Measurements from ENCODE around the gene KRTAP12-2.

Gene KRTAP12-2, protein sequence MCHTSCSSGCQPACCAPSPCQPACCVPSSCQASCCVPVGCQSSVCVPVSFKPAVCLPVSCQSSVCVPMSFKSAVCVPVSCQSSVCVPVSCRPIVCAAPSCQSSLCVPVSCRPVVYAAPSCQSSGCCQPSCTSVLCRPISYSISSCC

GRCh38 chr21:44666401-44667320 lies at the start of gene KRTAP12-2:
TSS of gene KRTAP12-2 (minus strand) at chr21:44666927. CDS start at chr21:44666886, 41 bp downstream.
- Histone ChIP-seq H3K36me3 (ENCODE audit: insufficient read depth, low read length) (no peaks in the 10 kb centered on the region), H3K4me3 (ENCODE audit: low read depth in 1 of 2, low read length in 2 of 2) (no peak within 1 kb of the TSS), H3K9ac (ENCODE audit: low read length) (no peak within 1 kb of the TSS), H3K27ac (ENCODE audit: low read depth, low read length) (no peak within 1 kb of the TSS), H3K4me1 (ENCODE audit: insufficient read depth, low read length) (no peaks in the 10 kb centered on the region), H3K9me3 (ENCODE audit: low read length) (no peaks in the 10 kb centered on the region), H3K27me3 (ENCODE audit: control insufficient read depth in 1 of 2, insufficient read depth in 2 of 2, low read length in 2 of 2) (peaks cover 0 to 5% of the 10 kb centered on the region in 2 donors)

GRCh38 chr21:44714905-44715304 lies 48.2 kb upstream of the KRTAP12-2 start:
- H3K9me3 ChIP-seq (ENCODE audit: low read length) = no peaks in the 10 kb centered on the region
- no peaks in the 10 kb centered on the region for H3K36me3 ChIP-seq (ENCODE audit: insufficient read depth, low read length)
- H3K4me3 ChIP-seq (ENCODE audit: low read depth in 1 of 2, low read length in 2 of 2) = no peak overlapping the region
- H3K27ac ChIP-seq (ENCODE audit: low read depth, low read length) = no peak overlapping the region
- H3K27me3 ChIP-seq (ENCODE audit: control insufficient read depth in 1 of 2, insufficient read depth in 2 of 2, low read length in 2 of 2) = peaks cover 24 to 45% of the 10 kb centered on the region in 2 donors
- H3K4me1 ChIP-seq (ENCODE audit: insufficient read depth, low read length) = no peaks in the 10 kb centered on the region
- no peak overlapping the region for H3K9ac ChIP-seq (ENCODE audit: low read length)

- Histone ChIP-seq H3K9ac (ENCODE audit: low read length) (no peak overlapping the region), H3K36me3 (ENCODE audit: insufficient read depth, low read length) (no peaks in the 10 kb centered on the region), H3K4me1 (ENCODE audit: insufficient read depth, low read length) (no peaks in the 10 kb centered on the region), H3K9me3 (ENCODE audit: low read length) (no peaks in the 10 kb centered on the region), H3K27me3 (ENCODE audit: control insufficient read depth in 1 of 2, insufficient read depth in 2 of 2, low read length in 2 of 2) (peaks cover 24 to 55% of the 10 kb centered on the region in 2 donors), H3K27ac (ENCODE audit: low read depth, low read length) (no peak overlapping the region), H3K4me3 (ENCODE audit: low read depth in 1 of 2, low read length in 2 of 2) (no peak overlapping the region)
Observed at GRCh38 chr21:44713846-44714245, 47.1 kb upstream of the KRTAP12-2 start.

DNA sequence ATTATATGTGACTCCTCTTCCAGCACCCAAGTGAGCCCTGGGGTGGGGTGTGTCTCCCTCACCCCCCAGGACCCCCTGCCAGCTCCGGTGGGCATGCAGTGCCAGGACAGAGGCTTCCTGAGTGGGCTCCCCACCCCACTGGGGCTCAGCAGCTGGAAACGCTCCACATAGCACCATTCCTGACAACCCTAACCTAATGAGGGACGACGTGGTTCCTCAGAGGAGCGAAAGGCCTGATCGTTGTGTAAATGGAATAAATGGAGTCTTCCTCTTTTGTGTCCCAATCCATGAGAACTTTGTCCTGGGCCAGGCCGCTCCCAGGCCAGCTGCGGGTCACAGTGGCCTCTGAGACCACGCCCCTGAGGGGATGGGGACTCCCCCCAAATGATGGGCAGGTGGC lies 46.4 kb upstream of the KRTAP12-2 start:
- no peaks in the 10 kb centered on the region for H3K4me1 ChIP-seq (ENCODE audit: insufficient read depth, low read length)
- no peak overlapping the region for H3K9ac ChIP-seq (ENCODE audit: low read length)
- H3K27me3 ChIP-seq (ENCODE audit: control insufficient read depth in 1 of 2, insufficient read depth in 2 of 2, low read length in 2 of 2) = peaks cover 24 to 62% of the 10 kb centered on the region in 2 donors
- no peaks in the 10 kb centered on the region for H3K9me3 ChIP-seq (ENCODE audit: low read length)
- no peak overlapping the region for H3K27ac ChIP-seq (ENCODE audit: low read depth, low read length)
- H3K4me3 ChIP-seq (ENCODE audit: low read depth in 1 of 2, low read length in 2 of 2) = no peak overlapping the region
- H3K36me3 ChIP-seq (ENCODE audit: insufficient read depth, low read length) = no peaks in the 10 kb centered on the region

DNA sequence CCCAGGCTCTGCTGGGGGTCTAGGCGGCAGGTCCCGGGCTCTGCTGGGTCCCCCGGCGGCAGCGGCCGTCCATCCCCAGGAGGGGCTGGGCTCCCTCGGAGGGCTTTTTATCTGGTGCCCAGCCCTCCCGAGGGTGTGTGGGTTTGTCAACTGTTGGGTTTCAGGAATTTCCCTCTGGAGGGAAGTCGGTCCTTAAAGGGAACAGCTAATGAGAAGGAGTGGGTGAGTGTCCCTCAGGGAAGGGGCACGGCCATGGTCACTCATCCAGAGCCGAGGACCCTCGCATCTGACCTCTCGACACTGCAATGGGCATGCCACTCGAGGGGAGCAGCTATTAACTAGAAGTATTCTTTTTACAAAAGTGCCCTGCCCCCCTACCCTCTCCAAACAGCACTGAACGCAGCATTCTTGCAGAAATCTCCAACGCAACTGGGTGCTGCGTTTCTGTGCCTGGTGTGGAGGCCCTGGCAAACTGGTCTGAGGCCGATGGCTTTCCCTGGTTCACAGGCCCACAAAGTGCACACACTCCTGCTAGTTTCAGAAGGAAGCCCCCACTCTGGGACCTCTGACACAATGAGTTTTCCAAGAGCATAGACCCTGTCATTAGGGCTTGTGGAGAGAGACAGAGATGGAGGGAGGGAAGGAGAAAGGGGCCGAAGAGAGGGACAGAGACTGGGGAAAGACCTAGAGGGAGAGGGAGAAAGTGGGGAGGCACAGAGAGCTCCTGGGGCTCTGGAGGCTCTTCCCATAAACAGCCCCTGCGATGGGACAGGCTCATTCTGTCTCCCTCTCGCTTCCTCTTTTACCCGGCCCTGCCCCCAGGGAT lies 45.7 kb upstream of the KRTAP12-2 start:
- Histone ChIP-seq H3K9ac (ENCODE audit: low read length) (no peak overlapping the region), H3K9me3 (ENCODE audit: low read length) (no peaks in the 10 kb centered on the region), H3K27me3 (ENCODE audit: control insufficient read depth in 1 of 2, insufficient read depth in 2 of 2, low read length in 2 of 2) (peaks cover 24 to 70% of the 10 kb centered on the region in 2 donors), H3K4me3 (ENCODE audit: low read depth in 1 of 2, low read length in 2 of 2) (no peak overlapping the region), H3K27ac (ENCODE audit: low read depth, low read length) (no peak overlapping the region), H3K4me1 (ENCODE audit: insufficient read depth, low read length) (no peaks in the 10 kb centered on the region), H3K36me3 (ENCODE audit: insufficient read depth, low read length) (no peaks in the 10 kb centered on the region)

DNA sequence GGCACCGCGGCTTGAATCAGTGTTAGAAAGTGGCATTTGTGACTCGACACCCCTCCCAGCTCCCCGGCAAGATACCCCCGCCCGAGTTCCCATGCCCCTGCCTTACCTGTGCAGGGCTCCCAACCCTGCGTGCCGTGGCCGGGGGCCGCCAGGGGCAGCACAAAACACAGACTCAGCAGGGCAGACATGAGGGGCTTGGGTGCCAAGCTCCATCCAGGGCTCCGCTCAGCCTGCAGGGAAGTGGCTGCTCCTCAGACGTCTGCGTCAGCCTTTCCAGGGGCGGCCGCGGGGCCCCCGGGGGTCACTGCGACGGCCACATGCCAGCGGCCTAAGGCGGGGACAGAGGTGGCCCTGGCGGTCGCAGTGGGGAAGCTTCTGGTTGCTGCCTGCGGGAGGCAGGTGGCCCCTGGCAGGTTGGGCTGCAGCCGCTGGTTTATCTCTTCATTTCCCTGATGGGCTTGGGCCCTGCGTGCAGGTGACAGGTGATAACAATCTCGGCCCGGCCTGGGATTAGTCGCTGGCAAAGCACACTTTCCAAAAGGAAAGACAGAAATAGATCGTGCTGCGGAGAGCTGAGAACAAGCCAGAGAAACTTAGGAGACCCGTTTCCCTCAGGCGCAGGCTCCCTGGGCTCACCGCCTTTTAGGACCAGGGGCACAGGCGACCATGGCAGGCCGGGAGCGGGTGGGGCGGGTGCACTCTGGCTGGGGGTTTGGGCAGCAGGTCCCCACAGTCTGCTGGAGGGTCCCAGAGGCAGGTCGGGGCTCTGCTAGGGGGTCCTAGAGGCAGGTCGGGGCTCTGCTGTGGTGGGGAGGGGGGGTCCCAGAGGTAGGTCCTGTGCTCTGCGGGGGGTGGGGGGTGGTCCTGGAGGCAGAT lies 44.8 kb upstream of the KRTAP12-2 start, which contains the start of gene TSPEAR:
Gene TSPEAR (minus strand): TSS at position 246 of the 876 bp plus-strand sequence. CDS start 58 bp downstream, at position 188.
- no peaks in the 10 kb centered on the region for H3K36me3 ChIP-seq (ENCODE audit: insufficient read depth, low read length)
- no peaks in the 10 kb centered on the region for H3K9me3 ChIP-seq (ENCODE audit: low read length)
- H3K4me1 ChIP-seq (ENCODE audit: insufficient read depth, low read length) = no peaks in the 10 kb centered on the region
- H3K4me3 ChIP-seq (ENCODE audit: low read depth in 1 of 2, low read length in 2 of 2) = no peak within 1 kb of the TSS
- peaks cover 24 to 78% of the 10 kb centered on the region in 2 donors for H3K27me3 ChIP-seq (ENCODE audit: control insufficient read depth in 1 of 2, insufficient read depth in 2 of 2, low read length in 2 of 2)
- H3K27ac ChIP-seq (ENCODE audit: low read depth, low read length) = no peak within 1 kb of the TSS
- no peak within 1 kb of the TSS for H3K9ac ChIP-seq (ENCODE audit: low read length)

DNA sequence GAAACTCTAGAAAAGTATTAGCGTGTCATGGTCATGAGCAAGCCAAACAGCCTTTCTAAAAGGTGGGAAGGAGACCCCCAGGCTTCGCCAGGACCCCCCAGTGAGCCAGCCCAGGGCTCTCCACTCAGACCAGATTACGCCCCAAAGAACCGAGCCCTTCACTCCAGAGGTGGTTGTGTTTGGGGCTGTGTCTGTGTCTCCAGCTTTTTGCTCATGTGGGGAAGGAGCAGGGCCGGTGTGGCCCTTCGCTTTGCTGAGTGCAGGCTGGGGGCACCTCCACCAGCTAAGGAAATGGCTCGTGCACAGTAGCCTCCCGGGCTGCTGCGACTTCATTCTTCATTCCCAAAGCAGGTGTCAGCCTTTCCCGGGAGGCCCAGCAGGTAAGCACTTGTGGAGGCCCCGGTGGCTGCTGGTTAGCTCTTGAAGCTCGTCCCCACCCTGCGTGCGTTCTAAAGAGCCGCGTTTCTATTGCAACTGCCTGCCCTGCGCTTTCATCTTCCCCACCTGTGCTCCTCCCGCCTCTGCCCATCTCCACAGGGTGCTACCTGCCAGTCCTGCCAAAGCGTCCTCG lies 44.1 kb upstream of the KRTAP12-2 start:
- no peaks in the 10 kb centered on the region for H3K9me3 ChIP-seq (ENCODE audit: low read length)
- no peak overlapping the region for H3K4me3 ChIP-seq (ENCODE audit: low read depth in 1 of 2, low read length in 2 of 2)
- no peak overlapping the region for H3K9ac ChIP-seq (ENCODE audit: low read length)
- H3K27me3 ChIP-seq (ENCODE audit: control insufficient read depth in 1 of 2, insufficient read depth in 2 of 2, low read length in 2 of 2) = peaks cover 24 to 84% of the 10 kb centered on the region in 2 donors
- H3K4me1 ChIP-seq (ENCODE audit: insufficient read depth, low read length) = no peaks in the 10 kb centered on the region
- H3K36me3 ChIP-seq (ENCODE audit: insufficient read depth, low read length) = no peaks in the 10 kb centered on the region
- H3K27ac ChIP-seq (ENCODE audit: low read depth, low read length) = no peak overlapping the region

DNA sequence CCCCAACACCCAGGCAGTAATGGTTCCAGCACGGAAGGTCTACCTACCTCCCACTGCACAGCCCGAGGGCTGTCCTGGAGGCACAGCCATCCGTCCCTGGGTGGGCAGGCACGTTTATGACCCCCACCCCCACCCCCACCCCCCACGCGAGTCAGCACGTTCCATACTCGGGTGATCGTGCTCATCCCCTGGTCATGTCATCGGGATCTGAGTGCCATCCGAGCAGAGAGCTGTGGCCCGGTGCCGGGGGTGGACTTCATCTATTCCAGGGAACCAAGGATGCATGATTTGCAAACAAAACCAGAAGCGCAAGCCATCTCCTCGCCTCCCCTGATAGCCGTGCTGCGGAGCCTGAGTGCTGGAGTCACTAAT lies 43.6 kb upstream of the KRTAP12-2 start:
- no peaks in the 10 kb centered on the region for H3K9me3 ChIP-seq (ENCODE audit: low read length)
- H3K27ac ChIP-seq (ENCODE audit: low read depth, low read length) = no peak overlapping the region
- H3K4me3 ChIP-seq (ENCODE audit: low read depth in 1 of 2, low read length in 2 of 2) = no peak overlapping the region
- no peaks in the 10 kb centered on the region for H3K4me1 ChIP-seq (ENCODE audit: insufficient read depth, low read length)
- H3K36me3 ChIP-seq (ENCODE audit: insufficient read depth, low read length) = no peaks in the 10 kb centered on the region
- peaks cover 24 to 84% of the 10 kb centered on the region in 2 donors for H3K27me3 ChIP-seq (ENCODE audit: control insufficient read depth in 1 of 2, insufficient read depth in 2 of 2, low read length in 2 of 2)
- H3K9ac ChIP-seq (ENCODE audit: low read length) = no peak overlapping the region

DNA sequence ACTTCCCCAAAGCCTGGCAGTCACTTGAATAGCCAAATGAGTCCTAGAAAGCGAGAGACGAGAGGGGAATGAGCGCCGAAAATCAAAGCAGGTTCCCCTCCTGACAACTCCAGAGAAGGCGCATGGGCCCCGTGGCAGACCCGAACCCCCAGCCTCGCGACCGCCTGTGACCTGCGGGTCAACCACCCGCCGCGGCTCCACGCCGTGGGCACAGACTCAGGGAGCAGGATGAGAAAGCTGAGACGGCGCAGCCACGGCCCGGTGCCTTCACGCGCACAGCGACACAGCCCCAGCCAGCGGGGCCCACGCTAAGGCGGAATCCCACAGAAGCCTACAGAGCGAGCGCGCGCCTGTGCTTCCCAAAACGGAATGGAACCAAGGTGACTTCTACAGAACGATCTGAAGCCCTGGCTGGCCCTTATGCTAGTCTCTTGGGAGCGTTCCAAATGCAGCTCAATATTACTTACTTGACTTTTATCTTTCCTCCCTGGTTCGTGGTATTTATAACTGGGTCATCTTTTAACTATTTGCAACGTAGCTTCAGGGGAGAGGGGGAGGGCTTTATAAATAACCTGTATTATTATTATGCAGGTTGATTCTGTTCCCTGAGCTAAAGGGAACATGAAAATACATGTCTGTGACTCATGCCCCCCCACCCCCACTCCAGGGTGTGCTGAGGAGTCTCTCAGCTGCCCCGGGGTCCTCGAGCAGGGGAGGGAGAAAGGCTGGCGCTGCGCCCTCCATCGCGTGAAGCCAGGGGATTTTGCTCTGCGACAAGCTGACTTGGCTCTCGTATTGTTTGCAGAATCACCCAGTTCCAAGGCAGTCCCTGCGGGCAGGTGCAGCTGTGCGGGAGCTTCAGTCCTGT lies 42.9 kb upstream of the KRTAP12-2 start:
- H3K27ac ChIP-seq (ENCODE audit: low read depth, low read length) = no peak overlapping the region
- no peak overlapping the region for H3K4me3 ChIP-seq (ENCODE audit: low read depth in 1 of 2, low read length in 2 of 2)

More for the DNA sequence above, 42.9 kb upstream of the KRTAP12-2 start:
- Histone ChIP-seq H3K4me1 (ENCODE audit: insufficient read depth, low read length) (no peaks in the 10 kb centered on the region), H3K27me3 (ENCODE audit: control insufficient read depth in 1 of 2, insufficient read depth in 2 of 2, low read length in 2 of 2) (peaks cover 24 to 84% of the 10 kb centered on the region in 2 donors), H3K9me3 (ENCODE audit: low read length) (no peaks in the 10 kb centered on the region), H3K9ac (ENCODE audit: low read length) (no peak overlapping the region), H3K36me3 (ENCODE audit: insufficient read depth, low read length) (no peaks in the 10 kb centered on the region)

All from muscle layer of colon (tissue), 2 donors.